DND-41 (cell line): ENCODE measurements around the gene TMTC1.

Source experiments
- ATAC-seq: fragments of 200-7000 bp; cut with Tn5 transposase; 3 replicates; pipeline ENCODE4 v1.9.1; 2021; ENCODE audit warnings: low read depth; ENCODE audit not compliant: insufficient read depth
- DNase-seq: peaks from one replicate; pipeline ENCODE4 v3.0.0-alpha.2; 2020
- H2AFZ ChIP-seq: 2 replicates; pipeline ENCODE4 v1.6.0; 2012; ENCODE audit warnings: low read depth, low read length
- H3K27ac ChIP-seq: 2 replicates; pipeline ENCODE4 v1.5.1; 2012; ENCODE audit warnings: low read length, inconsistent platforms
- H3K27me3 ChIP-seq: fragments of 200-600 bp; sonication (generic); 2 replicates; pipeline ENCODE4 v1.6.0; 2012; ENCODE audit warnings: low read length, mild to moderate bottlenecking, inconsistent platforms; ENCODE audit not compliant: insufficient read depth, poor library complexity
- H3K36me3 ChIP-seq: 2 replicates; pipeline ENCODE4 v1.5.1; 2012; ENCODE audit warnings: low read length, inconsistent platforms; ENCODE audit not compliant: insufficient read depth
- H3K4me1 ChIP-seq: 2 replicates; pipeline ENCODE4 v1.5.1; 2012; ENCODE audit warnings: mild to moderate bottlenecking, low read length; ENCODE audit not compliant: insufficient read depth
- H3K4me2 ChIP-seq: 2 replicates; pipeline ENCODE4 v1.6.0; 2012; ENCODE audit warnings: mild to moderate bottlenecking, moderate library complexity, low read length, inconsistent platforms; ENCODE audit not compliant: insufficient read depth
- H3K4me3 ChIP-seq, 2 experiments: fragments of 200-600 bp in 1 of 2; shearing (Covaris generic) in 1 of 2; 2 replicates each; pipeline ENCODE4 v1.5.1; 2012 to 2016; ENCODE audit warnings: inconsistent platforms in 2 of 2, low read length in 2 of 2, mild to moderate bottlenecking in 2 of 2, low read depth in 1 of 2, moderate library complexity in 1 of 2
- H3K79me2 ChIP-seq: 2 replicates; pipeline ENCODE4 v1.6.0; 2012; ENCODE audit warnings: low read length, inconsistent platforms; ENCODE audit not compliant: insufficient read depth
- H3K9ac ChIP-seq: 2 replicates; pipeline ENCODE4 v1.6.0; 2012; ENCODE audit warnings: low read depth, mild to moderate bottlenecking, inconsistent platforms, low read length, moderate library complexity
- H3K9me3 ChIP-seq: 2 replicates; pipeline ENCODE4 v1.5.1; 2012; ENCODE audit warnings: low read length, moderate library complexity, mild to moderate bottlenecking, inconsistent platforms; ENCODE audit not compliant: insufficient read depth, severe bottlenecking
- H4K20me1 ChIP-seq: 2 replicates; pipeline ENCODE4 v1.6.0; 2012; ENCODE audit warnings: low read length; ENCODE audit not compliant: insufficient read depth
- CTCF ChIP-seq: IDR thresholded peaks from 2 replicates; pipeline ENCODE4 v1.5.1; 2012; ENCODE audit warnings: borderline replicate concordance, low read length, moderate library complexity, mild to moderate bottlenecking; ENCODE audit not compliant: poor library complexity, severe bottlenecking; ENCODE audit errors: extremely low read depth
- EZH2 ChIP-seq: IDR thresholded peaks from 3 replicates; pipeline ENCODE4 v1.6.1; 2012; ENCODE audit warnings: borderline replicate concordance, low read depth, mild to moderate bottlenecking, moderate library complexity, low read length, inconsistent platforms; ENCODE audit not compliant: severe bottlenecking

The TMTC1 gene

GRCh38 chr12:29582677-29583272, 201.0 kb downstream of the TMTC1 start:
- no peak for TF ChIP-seq EZH2
- no peak for TF ChIP-seq CTCF
- Histone ChIP-seq H4K20me1 (no peaks in the 10 kb centered on the region), H3K79me2 (no peaks in the 10 kb centered on the region), H3K27ac (no peak overlapping the region), H3K4me2 (no peak overlapping the region), H2AFZ (no peak overlapping the region), H3K9me3 (no peaks in the 10 kb centered on the region), H3K4me3 (no peak overlapping the region), H3K9ac (no peak overlapping the region), H3K27me3 (no peaks in the 10 kb centered on the region), H3K36me3 (no peaks in the 10 kb centered on the region), H3K4me1 (no peaks in the 10 kb centered on the region)
- ATAC-seq (no peak), DNase-seq (no peak)

- no peak overlapping the region for H2AFZ ChIP-seq
- no peaks in the 10 kb centered on the region for H3K36me3 ChIP-seq
- no peak overlapping the region for H3K27ac ChIP-seq
- H3K4me2 ChIP-seq: no peak overlapping the region
- no peak overlapping the region for H3K9ac ChIP-seq
- no peak for DNase-seq
- no peaks in the 10 kb centered on the region for H4K20me1 ChIP-seq
- no peaks in the 10 kb centered on the region for H3K9me3 ChIP-seq
- no peaks in the 10 kb centered on the region for H3K27me3 ChIP-seq
- no peak for TF ChIP-seq CTCF
- no peak for TF ChIP-seq EZH2
- H3K4me1 ChIP-seq: no peaks in the 10 kb centered on the region
- no peak overlapping the region for H3K4me3 ChIP-seq
- no peak for ATAC-seq
- H3K79me2 ChIP-seq: no peaks in the 10 kb centered on the region
Observed at GRCh38 chr12:29582146-29582545, 201.6 kb downstream of the TMTC1 start.

- no peaks in the 10 kb centered on the region for H3K4me1 ChIP-seq
- H3K4me2 ChIP-seq: no peak overlapping the region
- H3K9me3 ChIP-seq: no peaks in the 10 kb centered on the region
- no peak overlapping the region for H3K27ac ChIP-seq
- no peak overlapping the region for H3K9ac ChIP-seq
- DNase-seq (no peak), ATAC-seq (no peak)
- H2AFZ ChIP-seq: no peak overlapping the region
- no peaks in the 10 kb centered on the region for H4K20me1 ChIP-seq
- no peaks in the 10 kb centered on the region for H3K36me3 ChIP-seq
- no peak overlapping the region for H3K4me3 ChIP-seq
- H3K27me3 ChIP-seq: no peaks in the 10 kb centered on the region
- H3K79me2 ChIP-seq: no peaks in the 10 kb centered on the region
- TF ChIP-seq EZH2 (no peak), CTCF (no peak)
Observed at GRCh38 chr12:29581631-29582030, 202.1 kb downstream of the TMTC1 start.
